Measurements from ENCODE around the gene AMN1.
"Not testable (repeated sequence)": the region's sequence is repeated elsewhere in the genome, so short reads cannot be mapped to it uniquely, and the experiment has no call there.

The AMN1 gene

DNA sequence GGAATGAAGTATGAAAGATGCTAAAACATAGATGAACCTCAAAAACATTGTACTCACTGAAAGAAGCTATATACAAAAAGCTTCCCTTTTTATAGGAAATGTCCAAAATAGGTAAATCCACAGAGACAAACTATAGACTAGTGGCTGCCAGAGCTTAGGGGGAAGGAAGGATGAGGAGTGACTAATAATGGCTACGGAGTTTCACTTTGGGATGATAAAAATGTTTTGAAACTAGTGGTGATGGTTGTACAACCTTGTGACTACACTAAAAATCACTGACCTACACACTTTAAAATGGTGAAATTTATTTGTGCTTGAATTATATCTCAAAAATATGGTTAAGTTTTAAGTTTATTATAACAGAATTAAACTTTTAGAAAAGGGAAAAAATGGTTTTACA is 37.1 kb upstream of the AMN1 start:
- TF ChIP-seq, protein P1, sequence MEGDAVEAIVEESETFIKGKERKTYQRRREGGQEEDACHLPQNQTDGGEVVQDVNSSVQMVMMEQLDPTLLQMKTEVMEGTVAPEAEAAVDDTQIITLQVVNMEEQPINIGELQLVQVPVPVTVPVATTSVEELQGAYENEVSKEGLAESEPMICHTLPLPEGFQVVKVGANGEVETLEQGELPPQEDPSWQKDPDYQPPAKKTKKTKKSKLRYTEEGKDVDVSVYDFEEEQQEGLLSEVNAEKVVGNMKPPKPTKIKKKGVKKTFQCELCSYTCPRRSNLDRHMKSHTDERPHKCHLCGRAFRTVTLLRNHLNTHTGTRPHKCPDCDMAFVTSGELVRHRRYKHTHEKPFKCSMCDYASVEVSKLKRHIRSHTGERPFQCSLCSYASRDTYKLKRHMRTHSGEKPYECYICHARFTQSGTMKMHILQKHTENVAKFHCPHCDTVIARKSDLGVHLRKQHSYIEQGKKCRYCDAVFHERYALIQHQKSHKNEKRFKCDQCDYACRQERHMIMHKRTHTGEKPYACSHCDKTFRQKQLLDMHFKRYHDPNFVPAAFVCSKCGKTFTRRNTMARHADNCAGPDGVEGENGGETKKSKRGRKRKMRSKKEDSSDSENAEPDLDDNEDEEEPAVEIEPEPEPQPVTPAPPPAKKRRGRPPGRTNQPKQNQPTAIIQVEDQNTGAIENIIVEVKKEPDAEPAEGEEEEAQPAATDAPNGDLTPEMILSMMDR (IDR thresholded peaks at IDR 0.05; ENCODE audit: insufficient read depth, low read depth, low read length, missing control alignments), result no peak
- DNase-seq (ENCODE audit: low read depth), result peak; percentile 29
- no peak overlapping the region for H3K4me3 ChIP-seq (ENCODE audit: low read depth, low read length)

DNA sequence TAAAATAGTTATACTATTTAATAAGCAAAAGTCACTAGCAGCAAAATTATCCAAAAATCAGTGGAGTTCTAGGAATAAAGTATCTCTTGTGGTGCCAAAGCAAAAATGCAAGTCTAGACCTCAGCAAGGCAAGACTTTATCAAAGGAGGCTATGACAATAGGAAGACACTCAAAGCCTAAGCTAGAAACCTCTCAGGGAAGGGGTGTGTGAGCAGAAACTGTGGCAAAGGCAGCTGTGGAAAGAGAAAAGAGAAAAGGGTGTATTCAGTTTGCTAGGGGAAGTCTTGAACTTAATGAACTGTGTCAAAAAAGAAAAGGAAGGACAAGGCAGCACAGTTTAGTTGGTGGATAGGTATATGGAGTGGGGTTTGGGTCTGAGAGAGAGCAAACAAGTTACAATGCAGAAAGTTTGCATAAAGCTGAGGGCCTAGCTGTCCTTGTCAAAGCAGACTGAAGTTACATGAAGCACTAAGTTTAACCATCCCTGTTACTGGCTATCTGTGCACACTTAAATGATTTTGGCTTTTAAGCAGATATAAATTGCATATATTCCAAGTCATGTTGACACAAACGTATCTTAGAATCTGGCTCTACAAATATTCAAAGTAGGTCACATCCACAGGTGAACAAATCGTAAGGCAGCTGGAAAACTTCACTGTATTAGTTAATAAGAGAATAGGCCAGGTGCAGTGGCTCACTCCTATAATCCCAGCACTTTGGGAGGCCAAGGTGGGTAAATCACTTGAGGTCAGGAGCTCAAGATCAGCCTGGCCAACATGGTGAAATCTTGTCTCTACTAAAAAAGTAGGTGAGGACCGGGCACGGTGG is 31.0 kb upstream of the AMN1 start:
- peak; percentile 44 for DNase-seq (ENCODE audit: low read depth)
- no peak overlapping the region for H3K4me3 ChIP-seq (ENCODE audit: low read depth, low read length)

DNA sequence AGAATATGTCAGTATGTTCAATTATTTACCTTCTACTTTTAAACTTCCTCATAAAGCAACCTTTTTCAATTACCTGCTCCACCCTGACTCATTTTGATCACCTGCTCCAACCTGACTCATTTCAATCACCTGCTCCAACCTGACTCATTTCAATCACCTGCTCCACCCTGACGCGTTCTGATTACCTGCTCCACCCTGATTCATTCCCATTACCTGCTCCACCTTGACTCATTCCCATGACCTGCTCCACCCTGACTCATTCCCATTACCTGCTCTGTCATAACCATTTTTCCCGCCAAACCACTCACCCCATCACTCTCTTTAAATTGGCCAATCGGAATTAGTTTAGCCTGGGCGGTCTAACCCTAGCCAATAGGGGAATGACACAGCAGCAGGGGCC is 29.5 kb upstream of the AMN1 start:
- not testable (repeated sequence) for DNase-seq (ENCODE audit: low read depth)

More for the DNA sequence above, 31.0 kb upstream of the AMN1 start:
- TF ChIP-seq, protein P1 (IDR thresholded peaks at IDR 0.05; ENCODE audit: insufficient read depth, low read depth, low read length, missing control alignments), result no peak

DNA sequence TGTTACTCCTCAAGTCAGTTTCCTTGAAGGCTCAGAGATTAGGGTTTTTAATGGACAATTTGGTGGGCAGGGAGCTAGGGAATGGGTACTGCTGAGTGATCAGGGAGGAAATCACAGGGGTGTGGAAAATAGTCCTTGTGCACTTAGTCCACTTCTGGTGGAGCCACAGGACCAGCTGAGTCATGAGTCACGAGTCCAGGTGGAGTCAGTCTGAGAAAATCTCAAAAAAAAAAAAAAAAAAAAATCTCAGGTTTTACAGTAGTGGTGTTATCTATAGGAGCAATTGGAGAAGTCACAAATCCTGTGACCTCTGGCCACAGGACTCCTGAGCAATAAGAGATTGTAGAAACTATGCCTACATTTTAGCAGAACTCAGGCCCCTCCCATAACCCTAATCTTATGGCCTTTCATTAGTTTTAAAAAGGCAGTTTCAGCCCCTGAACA is 28.2 kb upstream of the AMN1 start:
- no peak overlapping the region for H3K4me3 ChIP-seq (ENCODE audit: low read depth, low read length)
- TF ChIP-seq, protein P1 (IDR thresholded peaks at IDR 0.05; ENCODE audit: insufficient read depth, low read depth, low read length, missing control alignments), result no peak
- no peak for DNase-seq (ENCODE audit: low read depth)

More for the DNA sequence above, 29.5 kb upstream of the AMN1 start:
- H3K4me3 ChIP-seq (ENCODE audit: low read depth, low read length), result not testable (repeated sequence)

DNA sequence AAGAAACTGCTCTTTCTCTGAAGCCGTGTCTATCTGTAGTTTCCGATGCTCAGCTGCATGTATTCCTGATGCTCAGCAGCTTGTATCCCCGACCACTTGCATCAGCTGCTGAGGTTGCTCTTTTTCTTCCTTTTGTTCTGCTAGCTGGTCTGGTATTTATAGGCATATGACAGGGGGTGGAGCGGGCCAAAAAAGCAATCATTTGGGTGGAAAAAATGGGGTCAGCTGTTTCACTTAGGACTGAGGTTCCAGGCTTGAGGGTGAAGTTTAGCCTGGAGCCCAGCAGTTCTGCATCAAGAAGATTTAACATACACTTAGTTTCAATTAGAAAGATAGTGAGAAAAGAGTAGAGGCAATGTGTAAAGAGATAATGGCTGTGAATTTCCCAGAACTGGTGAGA is 23.6 kb upstream of the AMN1 start:
- TF ChIP-seq, protein P1 (IDR thresholded peaks at IDR 0.05; ENCODE audit: insufficient read depth, low read depth, low read length, missing control alignments), result no peak
- H3K4me3 ChIP-seq (ENCODE audit: low read depth, low read length), result no peak overlapping the region
- no peak for DNase-seq (ENCODE audit: low read depth)

DNA sequence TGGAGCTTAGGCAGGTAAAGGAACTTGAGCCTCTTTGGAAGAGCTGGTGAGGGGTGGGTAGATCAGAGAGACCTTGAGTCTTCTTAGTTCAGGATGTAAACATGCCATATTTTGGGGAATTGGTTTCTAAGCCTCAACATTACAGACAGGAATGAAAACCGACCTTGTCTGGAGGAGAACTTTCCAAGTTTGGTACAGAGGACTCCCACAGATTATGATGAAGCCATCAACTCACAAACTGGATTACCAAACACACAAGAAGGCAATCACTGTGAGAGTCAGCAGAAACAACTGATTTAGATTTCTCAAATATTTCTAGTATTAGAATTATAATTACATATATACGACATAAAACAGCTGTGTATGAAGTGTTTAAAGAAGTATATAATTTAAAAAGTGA is 22.3 kb upstream of the AMN1 start:
- DNase-seq (ENCODE audit: low read depth), result no peak
- H3K4me3 ChIP-seq (ENCODE audit: low read depth, low read length), result peak overlapping the region; percentile 77
- TF ChIP-seq, protein P1 (IDR thresholded peaks at IDR 0.05; ENCODE audit: insufficient read depth, low read depth, low read length, missing control alignments), result no peak

DNA sequence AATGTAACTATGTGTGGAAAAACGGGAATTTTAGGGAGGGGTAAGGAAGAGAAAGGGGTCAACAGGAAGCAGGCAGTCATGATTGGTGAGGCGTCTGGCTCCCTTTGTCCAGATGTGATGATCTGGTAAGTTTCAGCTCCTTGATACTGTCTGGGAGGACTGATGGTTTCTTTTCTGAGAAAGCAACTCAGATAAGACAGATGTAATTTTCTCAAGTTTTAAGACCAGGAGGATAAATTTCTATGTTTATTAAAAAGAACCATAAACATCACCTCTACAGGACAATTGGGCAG is 21.9 kb upstream of the AMN1 start:
- TF ChIP-seq, protein P1 (IDR thresholded peaks at IDR 0.05; ENCODE audit: insufficient read depth, low read depth, low read length, missing control alignments), result no peak
- DNase-seq (ENCODE audit: low read depth), result peak; percentile 59
- peak overlapping the region; percentile 77 for H3K4me3 ChIP-seq (ENCODE audit: low read depth, low read length)
